ENCODE results near the gene RELL1. TPM values are rescaled to one million over a fixed set of nuclear protein-coding genes. Genes with fewer than 3 reads are reported as not detected.

RELL1 gene
- polyA plus RNA-seq, 1 donor from 2014 or later, result 0.47 TPM

DNA sequence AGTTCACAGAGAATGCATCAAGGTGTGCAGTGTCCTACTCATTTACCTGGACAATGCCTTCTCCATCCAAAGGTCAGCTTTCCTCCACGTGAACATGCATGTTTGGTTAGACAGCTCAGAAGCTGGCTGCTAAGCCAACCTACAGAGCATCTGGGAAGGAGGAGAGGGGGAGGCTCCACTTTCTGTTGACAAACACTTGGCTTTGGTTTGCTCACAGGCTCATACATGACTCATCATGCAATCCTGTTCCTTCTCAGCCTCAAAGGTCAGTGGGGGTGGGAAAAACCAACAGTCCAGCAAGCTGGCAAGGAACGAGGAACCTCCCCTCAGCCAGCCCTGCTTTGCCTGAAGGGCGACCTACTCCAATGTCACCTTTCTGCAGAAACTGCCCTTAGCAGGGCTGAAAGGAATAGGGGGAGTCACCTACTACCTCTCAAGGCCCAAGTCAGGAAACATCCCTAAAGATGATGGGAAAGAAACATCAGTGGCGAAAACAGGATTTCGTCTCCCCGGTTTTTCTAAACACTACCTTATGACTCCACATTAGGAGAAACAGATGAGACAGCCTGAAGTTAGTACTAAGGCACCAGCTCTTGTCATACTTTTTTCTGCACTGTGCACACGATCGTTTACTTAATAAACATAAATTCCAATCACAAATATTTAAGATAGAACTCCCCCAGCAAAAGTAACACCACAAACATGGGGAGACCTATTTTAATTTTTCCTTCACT, 37.9 kb downstream of the RELL1 start:
- H3K36me3 ChIP-seq (ENCODE audit: insufficient read depth, low read length), result no peaks in the 10 kb centered on the region
- H3K27ac ChIP-seq (ENCODE audit: low read length), result no peak overlapping the region
- no peak overlapping the region for H3K4me3 ChIP-seq (ENCODE audit: low read length)
- no peaks in the 10 kb centered on the region for H3F3A ChIP-seq (ENCODE audit: insufficient read depth, low read length, poor library complexity, severe bottlenecking)
- H2AFZ ChIP-seq (ENCODE audit: low read depth, low read length), result no peak overlapping the region
- no peaks in the 10 kb centered on the region for H4K20me1 ChIP-seq (ENCODE audit: insufficient read depth)
- no peaks in the 10 kb centered on the region for H3K9me2 ChIP-seq (ENCODE audit: insufficient read depth, low read length)
- no peaks in the 10 kb centered on the region for H3K79me2 ChIP-seq (replicated peaks; ENCODE audit: insufficient read depth, low read length)
- no peaks in the 10 kb centered on the region for H3K9me3 ChIP-seq (ENCODE audit: low read length)
- no peak overlapping the region for H3K9ac ChIP-seq (ENCODE audit: low read length)
- TF ChIP-seq TAF1 (IDR thresholded peaks at IDR 0.05; ENCODE audit: low read depth), result no peak
- TF ChIP-seq CTCF (IDR thresholded peaks at IDR 0.05; ENCODE audit: poor library complexity, severe bottlenecking), result no peak
- no peak for TF ChIP-seq MXI1 (conservative IDR thresholded peaks at IDR 0.05; ENCODE audit: poor library complexity, severe bottlenecking)
- TF ChIP-seq SMC3 (conservative IDR thresholded peaks at IDR 0.05; ENCODE audit: poor library complexity), result no peak
- no peak for TF ChIP-seq RAD21 (conservative IDR thresholded peaks at IDR 0.05)
- no peak for TF ChIP-seq EZH2 (IDR thresholded peaks at IDR 0.05; ENCODE audit: borderline replicate concordance, insufficient read depth, low read length, poor library complexity, severe bottlenecking)
- TF ChIP-seq REST (IDR thresholded peaks at IDR 0.05; ENCODE audit: borderline replicate concordance), result no peak
- no peak for TF ChIP-seq EP300 (conservative IDR thresholded peaks at IDR 0.05; ENCODE audit: poor library complexity, severe bottlenecking)
- TF ChIP-seq POLR2AphosphoS5 (IDR thresholded peaks at IDR 0.05), result no peak
- H3K27me3 ChIP-seq (ENCODE audit: insufficient read depth, low read depth, low read length), result no peaks in the 10 kb centered on the region
- H3K4me2 ChIP-seq (ENCODE audit: low read length), result no peak overlapping the region

DNA sequence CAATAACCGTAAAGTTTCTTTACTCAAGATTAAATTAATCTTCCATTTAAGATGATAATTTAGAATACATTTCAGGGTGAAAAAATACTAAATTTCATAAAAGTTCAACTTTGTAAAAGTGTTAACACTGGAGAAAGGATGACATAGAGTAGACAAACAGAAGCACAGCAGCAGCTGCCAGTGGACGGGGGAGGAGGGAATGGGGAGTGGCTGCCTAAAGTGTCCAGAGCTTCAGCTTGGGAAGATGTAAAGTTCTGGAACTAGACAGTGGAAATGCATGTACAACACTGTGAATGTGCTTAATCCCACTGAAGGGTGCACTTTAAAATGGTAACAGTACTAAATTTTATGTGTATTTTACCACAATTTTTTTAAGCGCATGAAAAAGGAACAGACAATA, 39.9 kb downstream of the RELL1 start:
- Histone ChIP-seq H2AFZ (ENCODE audit: low read depth, low read length) (no peak overlapping the region), H3K79me2 (replicated peaks; ENCODE audit: insufficient read depth, low read length) (no peaks in the 10 kb centered on the region), H3K9me2 (ENCODE audit: insufficient read depth, low read length) (no peaks in the 10 kb centered on the region), H4K20me1 (ENCODE audit: insufficient read depth) (no peaks in the 10 kb centered on the region), H3K9me3 (ENCODE audit: low read length) (no peaks in the 10 kb centered on the region), H3K27ac (ENCODE audit: low read length) (no peak overlapping the region), H3K27me3 (ENCODE audit: insufficient read depth, low read depth, low read length) (no peaks in the 10 kb centered on the region), H3K9ac (ENCODE audit: low read length) (no peak overlapping the region), H3K36me3 (ENCODE audit: insufficient read depth, low read length) (no peaks in the 10 kb centered on the region), H3F3A (ENCODE audit: insufficient read depth, low read length, poor library complexity, severe bottlenecking) (no peaks in the 10 kb centered on the region), H3K4me2 (ENCODE audit: low read length) (no peak overlapping the region), H3K4me3 (ENCODE audit: low read length) (no peak overlapping the region)
- TF ChIP-seq MXI1 (conservative IDR thresholded peaks at IDR 0.05; ENCODE audit: poor library complexity, severe bottlenecking), result no peak
- TF ChIP-seq POLR2AphosphoS5 (IDR thresholded peaks at IDR 0.05), result no peak
- TF ChIP-seq EZH2 (IDR thresholded peaks at IDR 0.05; ENCODE audit: borderline replicate concordance, insufficient read depth, low read length, poor library complexity, severe bottlenecking), result no peak
- TF ChIP-seq RAD21 (conservative IDR thresholded peaks at IDR 0.05), result no peak
- TF ChIP-seq REST (IDR thresholded peaks at IDR 0.05; ENCODE audit: borderline replicate concordance), result no peak
- no peak for TF ChIP-seq TAF1 (IDR thresholded peaks at IDR 0.05; ENCODE audit: low read depth)
- TF ChIP-seq SMC3 (conservative IDR thresholded peaks at IDR 0.05; ENCODE audit: poor library complexity), result no peak
- no peak for TF ChIP-seq CTCF (IDR thresholded peaks at IDR 0.05; ENCODE audit: poor library complexity, severe bottlenecking)
- TF ChIP-seq EP300 (conservative IDR thresholded peaks at IDR 0.05; ENCODE audit: poor library complexity, severe bottlenecking), result no peak

All from neural cell (in vitro differentiated cells).